SHP77 (cell line): ENCODE measurements around the gene LOXL1.
A peak's percentile ranks its signal among the peaks of the same experiment; 100 is the strongest.

Experiments
- DNase-seq, 2 experiments: peaks; one replicate each; lab custom pipeline; 2025; lab: John Stamatoyannopoulos, UW

Gene LOXL1

GRCh38 chr15:73994413-73994883 is 68.2 kb downstream of the LOXL1 start, which contains the start of gene PML:
TSS of gene PML (plus strand) at chr15:73994716. CDS start at chr15:73994813, 97 bp downstream.
- DNase-seq: peak; percentile 88 to 94

- no peak for DNase-seq
Measured at GRCh38 chr15:73994912-73995622, 68.8 kb downstream of the LOXL1 start.

- DNase-seq: no peak
Measured at GRCh38 chr15:73996267-73996666, 70.0 kb downstream of the LOXL1 start.

GRCh38 chr15:73996939-73997338 is 70.7 kb downstream of the LOXL1 start:
- no peak for DNase-seq

- DNase-seq: no peak
Measured at GRCh38 chr15:73997986-73998385, 71.7 kb downstream of the LOXL1 start.
